Measurements from ENCODE around the gene USP47.

The USP47 gene

DNA sequence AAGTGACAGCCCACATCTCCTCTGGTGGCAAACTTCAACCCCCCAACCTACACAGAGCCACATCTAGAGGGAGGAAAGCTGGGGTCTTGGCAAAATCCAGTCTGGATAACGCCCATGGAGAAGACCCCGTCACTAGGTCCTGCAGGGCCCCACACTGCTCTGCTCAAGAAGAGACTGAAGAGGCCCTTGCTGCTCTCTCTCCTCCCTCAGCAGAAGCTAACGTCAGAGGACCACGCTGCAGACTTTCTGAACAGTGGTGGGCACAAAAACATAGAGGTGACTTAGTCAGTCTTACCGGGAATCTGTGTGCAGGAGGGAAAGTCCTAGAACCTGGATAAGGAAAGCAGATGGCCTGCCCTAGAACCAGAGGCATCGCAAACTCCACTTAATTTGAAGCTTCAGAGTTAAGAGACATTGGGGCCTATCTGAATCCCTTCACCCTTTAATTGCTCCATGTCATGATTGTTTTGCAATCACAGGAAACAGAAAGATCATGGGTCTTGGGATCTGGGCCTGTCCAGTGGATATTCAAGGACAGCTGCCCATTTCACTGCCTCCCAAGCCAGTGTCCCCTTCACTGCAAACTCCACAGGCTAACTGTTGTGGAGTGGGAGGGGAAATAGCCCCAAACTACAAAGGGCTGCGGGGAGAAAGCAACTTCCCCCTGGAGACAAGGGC is 164.9 kb downstream of the USP47 start:
- DNase-seq, result no peak

DNA sequence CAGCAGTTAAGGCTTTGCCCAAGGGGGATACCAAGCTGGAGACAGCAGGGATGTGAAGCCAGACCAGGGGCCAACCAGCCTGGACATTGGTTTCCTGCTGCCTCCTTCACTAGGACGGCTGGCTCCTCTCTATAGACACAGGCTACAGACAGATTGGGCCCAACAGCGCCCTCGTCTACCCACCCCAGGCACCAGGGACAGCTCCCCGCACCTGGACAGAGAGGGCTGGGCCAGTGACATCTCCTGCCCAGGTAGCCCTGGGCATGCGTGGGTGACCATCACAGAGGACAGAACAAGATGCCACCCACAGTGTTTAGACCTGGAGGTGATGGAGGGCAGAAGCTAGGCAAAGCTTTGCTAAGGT is 165.4 kb downstream of the USP47 start:
- DNase-seq, result no peak

DNA sequence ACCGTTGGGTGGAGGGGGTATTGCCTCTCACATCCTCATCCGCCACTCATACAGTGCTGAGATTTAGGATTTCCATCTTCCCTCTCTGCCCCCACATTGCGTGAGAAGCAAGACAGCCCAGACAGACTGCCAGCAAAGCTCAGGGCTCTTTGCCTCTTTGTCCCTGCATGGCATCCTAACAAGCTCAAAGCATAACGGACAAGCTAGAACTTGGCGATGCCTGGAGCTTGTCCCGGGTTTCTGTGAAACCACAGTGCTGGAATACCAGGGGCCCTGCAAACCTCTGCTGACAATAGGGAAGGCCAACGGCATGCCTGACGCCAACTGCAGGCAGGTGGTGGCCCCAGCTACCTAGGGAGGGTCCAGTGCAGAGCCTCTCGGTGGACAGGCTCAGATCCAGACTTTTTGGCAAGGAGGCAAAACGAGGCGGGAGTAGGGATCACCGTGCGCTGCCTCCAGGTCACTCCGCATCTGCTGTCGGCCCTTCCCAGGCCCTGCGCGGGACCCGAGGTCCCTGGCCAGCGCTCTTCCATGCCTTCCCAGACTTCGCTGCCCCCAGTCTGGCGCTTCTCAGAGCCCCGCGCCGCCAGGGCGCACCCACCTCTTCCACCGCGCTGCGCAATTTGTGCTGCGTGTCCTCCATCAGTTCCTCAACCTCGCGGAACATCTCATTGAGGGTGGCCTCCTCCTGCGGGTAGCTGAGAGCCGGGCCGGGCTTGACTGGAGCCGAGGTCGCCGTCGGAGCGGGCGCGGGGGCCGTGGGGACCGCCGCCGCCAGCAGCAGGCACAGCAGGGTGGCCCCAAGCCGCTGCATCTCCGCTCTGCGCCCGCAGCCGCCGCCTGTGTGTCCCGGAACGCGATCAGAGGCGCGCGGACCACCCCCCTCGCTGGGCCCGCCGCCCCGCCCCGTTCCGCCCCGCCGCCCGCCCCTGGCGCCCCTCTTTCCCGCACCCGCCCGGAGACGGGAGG is 166.3 kb downstream of the USP47 start, which contains the start of gene DKK3:
Gene DKK3, minus strand, starts transcription at position 858 of the 969 bp plus-strand sequence. Its CDS starts 44 bp downstream, at position 814.
- DNase-seq, result no peak

Data from stimulated activated CD4-positive, alpha-beta T cell treated with anti-CD3 and anti-CD28 coated beads, Interleukin-4, amount 100 ng/mL, for 24 hours (primary cell).